Measurements from ENCODE around the gene RNF157. TPM values are rescaled to one million over a fixed set of nuclear protein-coding genes. Genes with fewer than 3 reads are reported as not detected.
"Not testable (repeated sequence)": the region's sequence is repeated elsewhere in the genome, so short reads cannot be mapped to it uniquely, and the experiment has no call there.

Gene RNF157
- total RNA-seq, 6 donors from 2014 or later: 1.1 to 14.7 (median 2.5) TPM

GRCh38 chr17:76247304-76247703, 7.0 kb upstream of the RNF157 start:
- 92 to 93% methylated on average over 8 of the region's 8 CpGs for WGBS, 2 donors
- Histone ChIP-seq H3K9me3 (no peaks in the 10 kb centered on the region), H3K4me1 (peaks cover 12 to 27% (median 16%) of the 10 kb centered on the region in 4 donors), H3K4me3 (no peak overlapping the region), H3K36me3 (no peaks in the 10 kb centered on the region), H3K27me3 (no peaks in the 10 kb centered on the region), H3K27ac (no peak overlapping the region)
- ATAC-seq (ENCODE audit: low FRiP score in 2 of 2) (no peak), DNase-seq (no peak)
- no peak for TF ChIP-seq POLR2AphosphoS5 (IDR thresholded peaks at IDR 0.05)
- TF ChIP-seq EP300 (IDR thresholded peaks at IDR 0.05): no peak
- no peak for TF ChIP-seq POLR2A (IDR thresholded peaks at IDR 0.05)
- no peak for TF ChIP-seq CTCF (IDR thresholded peaks at IDR 0.05)

GRCh38 chr17:76246080-76247066, 6.1 kb upstream of the RNF157 start:
- peak in 1 of 2 donors; percentile 73 for DNase-seq
- Histone ChIP-seq H3K27me3 (no peaks in the 10 kb centered on the region), H3K27ac (no peak overlapping the region), H3K9me3 (no peaks in the 10 kb centered on the region), H3K36me3 (no peaks in the 10 kb centered on the region), H3K4me1 (peaks cover 5 to 20% (median 13%) of the 10 kb centered on the region in 4 donors), H3K4me3 (no peak overlapping the region)
- 72 to 83% methylated on average over 5 to 7 of the region's 7 CpGs for WGBS, 2 donors
- peak; percentile 67 to 77 for ATAC-seq (ENCODE audit: low FRiP score in 2 of 2)
- TF ChIP-seq POLR2AphosphoS5 (IDR thresholded peaks at IDR 0.05): peak; percentile 40 to 53
- peak in 1 of 4 donors; percentile 8 for TF ChIP-seq EP300 (IDR thresholded peaks at IDR 0.05)
- TF ChIP-seq CTCF (IDR thresholded peaks at IDR 0.05): no peak
- TF ChIP-seq POLR2A (IDR thresholded peaks at IDR 0.05): peak in 2 of 4 donors; percentile 17 to 50

GRCh38 chr17:76244721-76245120, 4.4 kb upstream of the RNF157 start:
- DNase-seq; H3K27ac ChIP-seq; H3K4me3 ChIP-seq; H3K27me3 ChIP-seq; H3K36me3 ChIP-seq; ATAC-seq (ENCODE audit: low FRiP score in 2 of 2); H3K9me3 ChIP-seq: not testable (repeated sequence)
- WGBS, 2 donors: 94% methylated on average over 8 of the region's 8 CpGs
- peaks cover 11 to 28% (median 20%) of the 10 kb centered on the region in 4 donors for H3K4me1 ChIP-seq

GRCh38 chr17:76243826-76244679, 3.8 kb upstream of the RNF157 start:
- TF ChIP-seq POLR2A (IDR thresholded peaks at IDR 0.05): no peak
- Histone ChIP-seq H3K36me3 (no peaks in the 10 kb centered on the region), H3K4me3 (no peak overlapping the region), H3K27ac (no peak overlapping the region), H3K27me3 (peaks cover 0 to 5% (median 0%) of the 10 kb centered on the region in 4 donors), H3K4me1 (peaks cover 14 to 33% (median 26%) of the 10 kb centered on the region in 4 donors), H3K9me3 (no peaks in the 10 kb centered on the region)
- ATAC-seq (ENCODE audit: low FRiP score in 2 of 2): no peak
- WGBS, 2 donors: 65 to 67% methylated on average over 12 of the region's 12 CpGs
- no peak for DNase-seq

GRCh38 chr17:76241691-76242255, 1.5 kb upstream of the RNF157 start:
- no peaks in the 10 kb centered on the region for H3K9me3 ChIP-seq
- no peak for TF ChIP-seq POLR2A (IDR thresholded peaks at IDR 0.05)
- TF ChIP-seq EP300 (IDR thresholded peaks at IDR 0.05): no peak
- TF ChIP-seq CTCF (IDR thresholded peaks at IDR 0.05): no peak
- no peak for TF ChIP-seq POLR2AphosphoS5 (IDR thresholded peaks at IDR 0.05)
- H3K4me1 ChIP-seq: peaks cover 14 to 28% (median 25%) of the 10 kb centered on the region in 4 donors
- 95% methylated on average over 15 of the region's 15 CpGs for WGBS, 2 donors
- no peak for DNase-seq
- no peak overlapping the region for H3K27ac ChIP-seq
- no peaks in the 10 kb centered on the region for H3K36me3 ChIP-seq
- H3K4me3 ChIP-seq: no peak overlapping the region
- peaks cover 0 to 5% (median 0%) of the 10 kb centered on the region in 4 donors for H3K27me3 ChIP-seq
- ATAC-seq (ENCODE audit: low FRiP score in 2 of 2): no peak
